NCI-H1417 treated with DMSO at 0.1 percent for 48 hours (cell line): ENCODE measurements around the gene RDH13.
"Not testable (repeated sequence)": the region's sequence is repeated elsewhere in the genome, so short reads cannot be mapped to it uniquely, and the experiment has no call there.

Experiments used
- DNase-seq: peaks from one replicate; lab custom pipeline; 2025; lab: John Stamatoyannopoulos, UW

RDH13 gene

DNA sequence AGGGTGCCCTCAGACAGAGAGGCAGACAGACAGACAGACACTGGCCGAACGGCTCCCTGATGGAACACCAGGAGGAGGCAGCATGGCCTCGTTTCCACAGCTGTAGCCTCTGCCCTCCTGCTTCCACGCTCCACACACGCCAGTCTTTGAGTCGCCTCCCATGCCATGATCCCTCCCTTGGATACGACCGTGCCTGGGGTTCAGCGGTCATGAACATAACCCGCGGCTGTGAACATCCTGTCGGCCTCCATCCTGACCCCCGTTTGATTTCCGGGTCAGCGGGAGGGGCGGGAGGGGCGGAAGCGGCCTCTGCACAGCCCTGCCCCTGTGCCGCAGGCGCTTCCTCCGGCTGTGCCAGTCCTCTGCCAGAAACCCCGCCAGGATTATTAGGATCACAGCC lies 48.2 kb downstream of the RDH13 start:
- no peak for DNase-seq

- DNase-seq = no peak
These were observed 49.4 kb downstream of the RDH13 start for GRCh38 chr19:55013596-55013995.

- no peak for DNase-seq
These were observed 50.6 kb downstream of the RDH13 start for GRCh38 chr19:55012306-55012705.

- DNase-seq = not testable (repeated sequence)
These were observed 52.4 kb downstream of the RDH13 start for GRCh38 chr19:55010561-55010960.

GRCh38 chr19:55008781-55009180 lies 54.2 kb downstream of the RDH13 start:
- DNase-seq = not testable (repeated sequence)

DNA sequence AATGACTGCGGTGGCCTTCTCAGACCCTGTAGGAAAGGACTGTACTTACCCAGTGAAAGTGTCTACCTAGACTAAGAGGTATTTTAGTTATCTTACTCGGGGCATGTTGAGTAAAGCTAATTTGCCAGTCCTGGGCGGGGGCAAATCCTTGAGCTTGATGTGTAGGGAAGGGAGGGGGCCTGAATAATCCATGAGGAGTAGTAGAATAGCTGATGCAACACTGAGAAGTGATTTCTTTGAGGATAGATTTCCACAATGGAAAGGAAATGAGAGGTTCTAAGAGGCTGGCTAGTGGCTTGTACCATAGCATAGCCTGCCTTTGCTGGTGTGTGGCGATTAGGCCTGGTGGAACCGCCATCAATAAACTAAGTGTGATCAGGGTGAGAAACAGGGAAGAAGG lies 54.8 kb downstream of the RDH13 start:
- DNase-seq = not testable (repeated sequence)

DNA sequence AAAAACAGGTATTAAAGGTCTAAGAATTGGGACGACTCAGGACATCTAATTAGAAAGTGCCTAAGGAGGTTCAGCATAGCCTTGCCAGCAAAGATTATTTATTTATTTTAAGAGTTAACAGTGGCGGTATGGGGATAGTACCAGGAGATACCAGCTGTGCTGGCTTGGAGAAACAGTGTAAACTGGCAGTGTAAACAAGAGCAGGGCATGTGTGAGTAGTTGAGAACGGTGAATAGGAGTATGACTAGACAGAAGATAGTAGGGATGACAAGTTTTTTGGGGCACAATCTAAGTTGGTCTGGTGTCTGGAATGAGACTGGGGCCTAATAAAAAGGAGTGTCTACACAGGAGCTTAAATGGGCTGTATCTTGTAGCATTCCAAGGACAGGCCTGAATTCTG lies 55.4 kb downstream of the RDH13 start:
- not testable (repeated sequence) for DNase-seq

DNA sequence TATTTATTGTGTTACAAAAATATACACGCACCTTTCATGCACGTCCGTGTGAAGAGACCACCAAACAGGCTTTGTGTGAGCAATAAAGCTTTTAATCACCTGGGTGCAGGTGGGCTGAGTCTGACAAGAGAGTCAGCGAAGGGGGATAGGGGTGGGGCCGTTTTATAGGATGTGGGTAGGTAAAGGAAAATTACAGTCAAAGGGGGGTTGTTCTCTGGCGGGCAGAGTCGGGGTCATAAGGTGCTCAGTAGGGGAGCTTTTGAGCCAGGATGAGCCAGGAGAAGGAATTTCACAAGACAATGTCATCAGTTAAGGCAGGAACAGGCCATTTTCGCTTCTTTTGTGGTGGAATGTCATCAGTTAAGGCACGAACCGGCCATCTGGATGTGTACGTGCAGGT lies 56.2 kb downstream of the RDH13 start:
- not testable (repeated sequence) for DNase-seq

GRCh38 chr19:55005684-55006488 lies 57.1 kb downstream of the RDH13 start:
- no peak for DNase-seq

GRCh38 chr19:55000761-55001160 lies 62.2 kb downstream of the RDH13 start:
- DNase-seq = no peak

GRCh38 chr19:54998751-54999239 lies 64.2 kb downstream of the RDH13 start:
- not testable (repeated sequence) for DNase-seq

GRCh38 chr19:54995561-54995960 lies 67.4 kb downstream of the RDH13 start:
- no peak for DNase-seq
